GM18867 (cell line): ENCODE measurements around the gene SYTL1.

Experiments
- ATAC-seq: cut with Tn5 transposase; IDR thresholded peaks from one replicate; pipeline ENCODE4 v1.9.1; 2021; ENCODE audit warnings: mild to moderate bottlenecking, moderate library complexity; ENCODE audit not compliant: unreplicated experiment

SYTL1 gene

DNA sequence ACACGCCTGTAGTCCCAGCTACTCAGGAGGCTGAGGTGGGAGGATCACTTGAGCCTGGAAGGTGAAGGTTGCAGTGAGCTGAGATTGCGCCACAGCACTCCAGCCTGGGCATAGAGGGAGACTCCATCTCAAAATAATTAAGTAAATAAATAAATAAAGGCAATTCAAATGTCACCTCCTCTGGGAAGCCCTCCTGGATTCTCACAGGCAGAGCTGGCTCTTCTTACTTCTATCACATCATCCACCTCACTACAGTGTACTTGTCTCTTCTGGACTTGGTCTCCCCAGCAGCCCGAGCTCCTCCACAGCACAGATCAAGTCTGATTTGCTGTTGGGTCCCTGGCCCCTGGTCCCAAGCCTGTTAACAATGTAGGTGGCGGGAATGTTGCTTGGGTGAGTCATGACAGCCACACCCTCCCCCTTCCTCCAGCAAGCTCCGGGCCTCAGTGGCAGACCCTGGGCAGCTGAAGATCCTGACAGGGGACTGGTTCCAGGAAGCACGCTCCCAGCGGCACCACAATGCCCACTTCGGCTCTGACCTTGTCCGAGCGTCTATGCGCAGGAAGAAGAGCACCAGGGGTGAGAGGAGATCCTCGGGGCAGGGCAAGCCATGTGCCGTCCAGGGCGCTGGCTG, 5.3 kb downstream of the SYTL1 start:
- ATAC-seq = no peak

DNA sequence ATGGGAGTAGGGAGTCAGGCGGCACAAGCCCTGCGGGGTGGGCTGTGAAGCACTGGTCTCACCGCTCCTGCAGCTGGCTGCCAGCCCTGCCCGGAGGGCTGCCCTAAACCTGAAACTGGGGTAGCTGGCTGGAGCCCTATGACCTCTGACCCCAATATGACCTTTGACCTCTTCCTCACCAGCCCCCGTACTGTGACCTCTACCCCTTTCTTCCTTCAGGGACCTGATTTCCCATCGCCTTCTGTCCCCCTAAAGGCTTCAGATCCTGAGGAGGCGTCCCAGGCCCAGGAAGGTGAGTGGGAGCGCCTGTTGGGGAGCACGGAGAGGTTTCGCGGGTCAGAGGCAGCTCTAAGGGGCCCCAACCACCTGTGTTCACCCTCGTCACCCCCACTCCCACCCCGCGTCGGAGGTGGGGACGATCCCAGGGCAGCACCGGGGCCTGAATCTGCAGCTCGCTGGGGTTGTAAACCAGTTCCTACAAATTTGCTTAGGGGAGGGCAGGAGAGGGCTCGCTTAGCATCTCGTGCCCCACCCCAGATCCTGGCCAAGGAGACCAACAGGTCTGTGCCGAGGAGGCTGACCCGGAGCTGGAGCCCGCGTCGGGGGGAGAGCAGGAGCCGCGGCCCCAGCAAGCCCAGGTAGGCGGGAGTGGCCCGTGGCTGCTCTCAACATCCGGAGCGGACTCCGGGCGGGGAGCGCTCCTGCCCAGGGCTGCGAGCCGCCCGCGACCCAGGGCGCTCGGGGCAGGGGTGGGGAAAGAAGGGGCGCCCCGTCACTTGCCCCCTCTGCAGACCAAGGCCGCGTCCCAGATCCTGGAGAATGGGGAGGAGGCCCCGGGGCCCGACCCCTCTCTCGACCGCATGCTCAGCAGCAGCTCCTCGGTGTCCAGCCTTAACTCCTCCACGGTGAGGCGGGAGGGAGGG, 7.3 kb downstream of the SYTL1 start:
- ATAC-seq = peak; percentile 42

DNA sequence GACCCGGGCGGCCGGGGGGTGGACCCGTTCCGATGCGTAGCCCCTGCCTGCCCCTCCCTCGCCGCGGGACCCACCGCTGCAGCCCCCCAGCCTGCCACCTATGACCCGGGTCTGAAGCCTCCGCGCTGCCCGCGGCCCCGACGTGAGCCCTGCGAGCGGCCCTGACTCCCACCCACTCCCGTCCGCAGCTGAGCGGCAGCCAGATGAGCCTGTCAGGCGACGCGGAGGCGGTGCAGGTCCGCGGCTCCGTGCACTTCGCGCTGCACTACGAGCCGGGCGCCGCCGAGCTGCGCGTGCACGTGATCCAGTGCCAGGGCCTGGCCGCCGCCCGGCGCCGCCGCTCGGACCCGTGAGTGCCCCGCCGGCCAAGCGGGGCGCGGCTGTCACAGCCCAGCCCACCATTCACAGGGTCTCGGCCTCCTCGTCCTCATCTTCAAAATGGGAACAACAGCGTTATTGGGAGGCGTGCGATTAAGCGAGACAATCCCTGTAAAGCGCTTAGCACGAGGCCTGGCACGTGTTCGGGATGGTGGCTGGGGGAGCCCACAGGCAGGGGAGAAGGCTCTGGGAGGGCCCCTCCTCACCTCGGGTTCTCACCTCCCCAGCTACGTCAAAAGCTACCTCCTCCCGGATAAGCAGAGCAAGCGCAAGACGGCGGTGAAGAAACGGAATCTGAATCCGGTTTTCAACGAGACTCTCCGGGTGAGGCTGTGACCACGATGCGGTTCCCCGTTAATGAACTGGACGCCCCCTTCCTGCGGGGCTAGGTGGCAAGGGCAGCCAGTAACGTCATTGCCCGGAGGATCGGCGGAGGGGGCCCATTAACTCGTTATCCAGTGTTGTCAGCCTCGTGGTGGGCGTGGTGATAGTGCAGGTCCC, 8.2 kb downstream of the SYTL1 start:
- no peak for ATAC-seq

DNA sequence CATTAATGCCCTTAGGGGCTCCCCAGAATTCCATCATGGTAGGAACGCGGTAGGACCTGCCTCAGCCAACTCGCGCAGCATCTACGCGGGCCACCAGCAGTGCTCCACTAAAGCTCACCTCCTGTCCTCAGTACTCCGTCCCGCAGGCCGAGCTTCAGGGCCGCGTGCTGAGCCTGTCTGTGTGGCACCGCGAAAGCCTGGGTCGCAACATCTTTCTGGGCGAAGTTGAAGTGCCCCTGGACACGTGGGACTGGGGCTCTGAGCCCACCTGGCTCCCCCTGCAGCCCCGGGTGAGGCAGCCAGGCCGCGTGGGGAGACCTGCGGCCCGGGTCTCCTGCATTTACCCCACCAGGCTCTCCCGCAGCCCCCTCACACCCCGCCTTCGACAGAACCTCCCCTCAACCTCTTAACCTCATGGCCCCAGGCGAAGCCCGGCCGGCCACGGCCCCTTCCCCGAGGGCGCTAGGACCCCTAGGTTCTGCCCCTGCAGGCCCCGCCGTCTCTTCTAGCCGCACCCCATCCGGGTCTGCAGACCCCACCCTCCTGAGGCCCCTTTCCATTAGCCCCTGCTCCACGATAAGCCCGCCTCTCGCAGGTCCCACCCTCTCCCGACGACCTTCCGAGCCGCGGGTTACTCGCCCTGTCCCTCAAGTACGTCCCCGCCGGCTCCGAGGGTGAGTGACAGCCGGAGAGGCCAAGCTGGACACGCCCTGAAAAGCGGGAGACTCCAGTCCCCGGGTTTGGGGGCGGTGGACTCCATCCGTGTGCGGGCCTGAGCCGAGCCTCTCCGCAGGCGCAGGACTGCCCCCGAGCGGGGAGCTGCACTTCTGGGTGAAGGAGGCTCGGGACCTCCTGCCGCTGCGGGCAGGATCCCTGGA, 9.1 kb downstream of the SYTL1 start:
- ATAC-seq = no peak

DNA sequence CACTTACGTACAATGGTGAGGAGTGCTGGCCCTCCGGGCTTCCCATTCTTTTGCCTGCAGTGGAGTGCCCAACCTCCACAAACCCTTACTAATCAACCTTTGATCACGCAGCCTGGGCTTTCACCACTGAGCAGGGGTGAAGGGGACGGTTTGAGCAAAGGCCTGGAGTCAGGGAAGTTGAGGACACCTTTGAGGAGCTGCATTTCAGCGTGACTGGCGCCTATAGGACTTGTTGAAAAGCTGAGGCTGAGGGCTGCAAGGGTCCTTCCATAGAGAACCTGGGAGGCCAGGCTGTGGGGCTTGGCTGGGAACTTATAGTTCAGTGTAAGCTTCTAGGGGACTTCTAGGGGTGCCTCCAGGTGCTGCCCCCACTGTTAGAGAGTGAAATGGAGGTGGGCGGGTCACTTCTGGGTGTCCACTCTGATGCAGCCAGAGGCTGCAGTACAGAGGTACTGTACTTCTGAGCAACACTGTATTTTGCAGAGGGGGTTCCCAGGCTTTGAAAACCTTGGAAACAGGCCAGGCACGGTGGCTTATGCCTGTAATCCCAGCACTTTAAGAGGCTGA, 9.8 kb downstream of the SYTL1 start:
- ATAC-seq = no peak

DNA sequence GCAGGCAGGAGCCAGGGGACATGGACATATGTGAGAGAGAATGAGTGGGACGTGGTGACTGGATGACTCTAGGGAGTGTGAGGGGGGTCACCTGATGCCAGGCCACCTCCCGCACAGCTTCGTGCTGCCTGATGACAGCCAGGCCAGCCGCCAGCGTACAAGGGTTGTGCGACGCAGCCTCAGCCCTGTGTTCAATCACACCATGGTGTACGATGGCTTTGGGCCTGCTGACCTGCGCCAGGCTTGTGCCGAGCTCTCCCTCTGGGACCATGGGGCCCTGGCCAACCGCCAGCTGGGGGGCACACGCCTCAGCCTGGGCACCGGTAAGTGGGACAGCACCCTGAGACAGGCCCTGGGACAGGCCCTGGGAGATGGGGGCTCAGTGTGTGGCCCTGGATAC, 11.3 kb downstream of the SYTL1 start:
- ATAC-seq = no peak

DNA sequence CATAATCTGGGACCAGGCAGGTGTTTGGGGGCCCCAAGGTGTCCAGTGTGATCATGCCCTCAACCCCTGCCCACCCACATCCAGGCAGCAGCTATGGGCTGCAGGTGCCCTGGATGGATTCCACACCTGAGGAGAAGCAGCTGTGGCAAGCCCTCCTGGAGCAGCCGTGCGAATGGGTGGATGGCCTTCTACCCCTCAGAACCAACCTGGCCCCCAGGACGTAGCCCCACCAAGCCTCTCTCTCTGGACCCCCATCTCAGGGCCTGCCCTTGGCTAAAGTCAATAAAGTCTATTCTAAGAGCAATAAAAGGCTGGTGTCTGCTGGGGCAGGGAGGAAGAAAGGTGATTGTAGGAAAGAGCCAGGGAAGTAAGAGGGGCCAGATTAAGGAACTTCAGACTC, 11.8 kb downstream of the SYTL1 start:
- ATAC-seq = no peak

DNA sequence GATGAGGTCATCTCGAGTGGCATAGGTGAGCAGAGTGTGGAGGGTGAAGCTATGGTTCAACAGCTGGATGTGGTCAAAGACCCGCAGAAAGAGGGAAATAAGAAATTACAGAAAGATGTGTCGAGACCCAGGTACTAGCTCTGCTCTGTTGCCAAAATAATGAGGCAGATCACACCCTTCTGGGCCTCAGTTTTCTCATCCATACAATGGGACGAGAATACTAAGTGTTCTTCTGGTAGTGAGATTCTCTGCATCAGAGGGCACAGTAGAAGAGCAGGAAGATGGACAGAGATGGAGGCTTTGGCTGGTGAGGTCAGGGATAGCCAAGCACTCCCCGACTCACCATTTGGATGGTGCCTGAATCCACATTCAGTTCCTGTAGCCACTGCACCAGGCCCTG, 13.9 kb downstream of the SYTL1 start:
- no peak for ATAC-seq

DNA sequence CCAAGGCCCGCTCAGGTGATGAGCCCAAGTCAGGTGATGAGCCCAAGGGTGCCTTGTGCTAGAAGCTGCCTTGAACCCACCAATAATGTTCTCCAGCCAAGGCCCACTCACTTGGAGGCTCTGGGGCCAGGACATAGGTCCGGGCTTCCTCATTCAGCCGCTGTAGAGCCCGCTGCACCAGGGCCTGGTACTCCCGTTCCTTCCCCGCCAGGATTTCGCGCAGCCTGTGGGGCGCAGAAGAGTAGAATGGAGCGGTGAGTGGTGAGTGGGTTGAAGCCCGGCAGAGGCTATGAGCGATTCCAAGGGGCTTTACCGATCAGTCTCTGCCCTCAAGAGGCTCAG, 14.4 kb downstream of the SYTL1 start:
- ATAC-seq = no peak

DNA sequence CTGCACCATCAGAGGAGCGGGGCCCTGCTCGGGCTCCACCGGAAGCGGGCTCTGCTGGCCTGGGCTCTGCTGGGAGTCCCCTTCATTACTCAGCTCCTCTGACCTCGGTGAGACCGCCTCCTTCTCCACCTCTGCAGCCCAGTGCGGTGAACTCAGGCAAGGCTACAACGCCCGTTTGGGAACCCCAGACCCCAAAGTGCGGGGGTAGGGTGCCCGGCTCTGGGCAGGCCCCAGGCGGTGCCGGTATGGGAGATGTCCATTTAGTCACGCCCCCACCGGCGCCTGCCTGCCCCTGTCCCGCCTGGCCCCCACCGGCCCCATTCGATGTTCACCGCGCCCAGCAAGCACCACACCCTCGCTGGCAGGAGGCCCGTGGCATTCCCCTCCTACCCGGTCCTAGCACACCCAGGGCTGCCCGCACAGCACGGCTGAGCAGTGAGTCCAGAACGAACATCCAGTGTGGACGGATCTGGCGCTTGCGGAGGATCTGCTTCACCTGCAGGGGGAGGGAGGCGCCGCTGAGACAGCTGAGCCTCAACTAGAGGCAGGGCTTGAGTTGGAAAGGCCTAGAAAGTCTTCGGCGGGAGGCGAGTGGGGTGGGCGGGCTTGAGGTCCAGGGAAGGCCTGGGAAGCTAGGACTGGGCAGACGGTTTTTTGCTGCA, 14.9 kb downstream of the SYTL1 start:
- no peak for ATAC-seq

DNA sequence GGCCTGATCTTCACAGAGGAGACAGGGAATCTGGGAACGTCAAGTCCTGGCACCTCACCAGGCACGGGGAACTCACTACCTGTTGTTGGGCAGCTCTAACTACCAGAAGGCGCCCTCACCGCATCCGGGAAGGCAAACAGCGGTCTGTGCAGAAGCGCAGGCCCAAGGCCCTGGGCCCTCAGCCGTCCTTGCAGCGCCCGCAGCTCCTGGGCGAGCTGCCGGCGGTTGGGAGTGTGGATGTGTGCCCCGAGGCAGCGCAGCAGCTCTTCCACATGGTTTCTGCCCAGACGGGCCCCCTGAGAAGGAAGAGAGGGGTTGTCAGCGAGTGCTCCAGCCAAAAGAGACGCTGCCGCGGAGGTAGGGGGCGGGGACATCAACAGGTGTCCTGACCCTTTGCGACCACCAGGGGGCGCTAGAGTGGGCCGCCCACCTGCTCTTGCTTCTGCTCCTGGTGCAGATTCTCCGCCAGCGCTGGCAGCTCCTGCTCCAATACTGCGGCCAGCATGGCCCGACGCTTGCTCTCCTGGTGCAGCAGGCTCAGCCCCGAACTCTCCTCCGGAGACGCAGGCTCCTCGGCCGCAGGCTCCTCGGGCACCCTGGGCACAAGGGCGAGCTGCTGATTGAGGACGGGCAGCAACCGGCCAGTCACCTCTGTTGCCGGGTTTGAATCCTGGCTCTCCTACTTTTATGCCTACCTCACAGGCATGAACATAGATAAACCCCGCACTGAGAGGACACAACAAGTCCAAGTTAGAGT, 15.6 kb downstream of the SYTL1 start:
- ATAC-seq = peak; percentile 39

DNA sequence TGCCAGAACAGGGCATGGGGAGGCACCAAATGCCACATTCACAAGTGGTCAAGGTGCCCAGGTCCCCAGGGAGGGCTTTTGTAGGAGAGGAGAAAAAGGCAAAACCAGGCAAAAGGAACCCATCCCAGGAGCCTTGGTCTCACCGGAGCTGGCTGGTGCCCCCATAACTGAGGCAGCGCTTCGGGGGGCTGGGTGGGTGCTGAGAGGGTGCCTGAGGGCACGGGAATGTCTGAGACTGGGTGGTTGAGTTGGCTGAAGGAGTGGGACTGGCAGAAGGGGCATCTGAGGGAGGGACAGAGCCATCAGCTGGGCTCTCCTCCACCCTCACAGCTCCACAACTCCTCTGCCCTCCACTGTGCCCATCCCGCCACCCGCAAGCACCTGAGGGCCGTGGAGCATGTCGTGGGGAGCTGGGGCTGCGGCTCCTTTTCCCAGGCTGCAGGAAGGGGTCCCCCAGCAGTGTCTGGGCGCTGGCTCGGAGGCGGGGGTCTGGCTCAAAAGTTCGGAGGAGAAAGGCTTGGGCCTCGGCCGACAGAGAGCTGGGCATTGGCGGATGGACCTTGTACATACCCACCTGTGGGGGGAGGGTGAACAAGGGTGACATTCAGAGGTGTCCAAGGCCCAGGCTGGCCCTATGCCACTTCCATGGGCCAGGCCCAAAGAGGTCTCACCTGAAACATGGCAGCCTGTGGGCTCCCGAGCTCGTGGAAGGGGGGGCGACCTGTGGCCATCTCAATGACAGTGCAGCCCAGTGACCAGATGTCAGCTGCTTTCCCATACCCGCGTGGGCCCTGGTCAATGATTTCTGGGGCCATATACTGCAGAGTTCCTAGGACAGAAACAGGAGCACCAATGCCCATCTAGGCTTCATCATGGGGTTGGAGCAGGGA, 16.5 kb downstream of the SYTL1 start:
- no peak for ATAC-seq

DNA sequence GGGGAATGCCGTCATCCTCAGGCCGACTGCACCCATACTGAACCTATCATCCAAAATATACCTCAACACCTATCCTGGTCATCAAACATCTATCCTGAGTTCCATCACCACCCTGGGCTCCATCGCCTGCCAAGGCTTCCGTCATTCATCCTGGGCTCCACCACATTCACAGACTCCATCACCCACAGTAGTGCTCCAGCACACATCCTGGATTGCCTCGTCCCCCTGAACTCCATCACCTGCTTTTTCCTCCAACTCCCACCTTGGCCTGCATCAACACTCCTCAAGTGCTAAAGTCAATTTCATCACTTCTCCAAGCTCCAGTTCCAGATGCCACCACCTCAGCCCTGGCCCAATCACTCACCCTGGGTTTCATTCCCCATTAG, 17.1 kb downstream of the SYTL1 start:
- no peak for ATAC-seq

DNA sequence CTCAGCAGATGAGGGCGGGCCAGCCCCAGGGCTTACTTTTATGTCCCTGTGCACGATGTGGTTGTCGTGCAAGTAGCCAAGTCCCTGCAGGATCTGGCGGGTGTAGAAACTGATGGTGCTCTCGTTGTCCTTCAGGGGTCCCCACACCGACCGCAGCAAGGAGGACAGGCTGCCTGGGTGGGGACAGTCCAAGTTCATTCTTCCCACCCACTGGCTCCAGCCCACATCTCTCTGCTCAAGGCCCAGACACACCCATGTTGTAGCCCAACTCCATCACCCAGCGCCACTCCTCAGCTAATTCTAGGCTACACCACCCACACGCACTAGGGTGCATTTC, 18.0 kb downstream of the SYTL1 start:
- ATAC-seq = no peak

DNA sequence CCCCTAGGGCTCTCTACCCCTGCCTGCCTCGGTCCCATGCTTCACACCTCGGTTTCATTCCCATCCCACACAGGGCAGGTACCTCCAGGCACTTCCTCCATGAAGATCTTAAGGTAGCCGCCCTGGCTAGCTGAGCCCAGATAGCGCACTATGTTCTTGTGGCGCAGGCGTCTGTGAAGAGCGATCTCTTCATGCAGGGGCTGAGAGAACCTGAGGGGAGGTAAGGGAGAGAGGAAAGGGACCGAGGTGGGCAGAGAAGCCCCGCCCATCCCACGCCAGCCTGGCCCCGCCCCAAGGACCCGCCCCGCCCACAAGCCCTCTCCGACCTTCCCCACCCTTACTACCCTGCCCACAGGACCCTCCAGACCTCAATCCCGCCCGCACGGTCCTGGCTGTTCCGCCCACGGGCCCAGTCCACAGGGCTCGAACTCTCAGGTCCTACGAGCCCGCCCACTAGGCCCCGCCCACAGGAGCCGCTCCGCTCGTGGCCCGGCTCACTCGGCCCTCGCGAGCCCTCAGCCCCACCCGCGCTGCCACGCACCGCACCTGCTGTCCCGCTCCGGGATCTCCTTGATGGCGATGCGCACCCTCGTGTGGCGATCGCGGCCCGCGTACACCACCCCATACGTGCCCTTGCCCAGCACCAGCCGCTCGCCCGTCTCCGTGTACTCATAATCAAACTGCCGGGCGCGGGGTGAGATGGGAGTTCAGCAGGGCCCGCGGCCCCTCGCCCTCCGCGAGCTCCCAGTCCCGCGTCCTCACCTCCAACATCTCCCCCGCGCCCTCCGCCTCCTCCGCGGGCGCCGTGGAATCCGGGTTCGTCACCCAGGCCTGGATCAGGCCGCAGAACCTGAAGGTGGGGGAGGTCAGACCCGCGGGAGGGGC, 18.6 kb downstream of the SYTL1 start:
- no peak for ATAC-seq

DNA sequence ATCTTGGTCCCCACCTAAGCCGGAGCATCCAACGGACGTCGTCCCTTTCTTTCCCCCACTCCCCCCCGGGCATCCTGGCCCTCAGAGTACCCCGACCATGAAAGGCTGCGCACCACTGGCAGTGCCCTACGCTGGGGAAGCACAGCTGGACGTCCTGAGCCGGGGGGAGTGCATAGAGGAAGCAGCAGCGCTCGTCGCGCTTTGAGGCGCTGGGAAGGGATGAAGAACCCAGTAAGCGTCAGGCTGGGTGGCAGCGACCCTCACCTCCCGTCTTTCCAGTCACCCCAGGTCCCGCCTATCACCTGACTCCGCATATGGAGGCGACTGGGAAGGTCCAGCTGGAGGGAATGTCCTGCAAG, 19.2 kb downstream of the SYTL1 start:
- ATAC-seq = no peak

DNA sequence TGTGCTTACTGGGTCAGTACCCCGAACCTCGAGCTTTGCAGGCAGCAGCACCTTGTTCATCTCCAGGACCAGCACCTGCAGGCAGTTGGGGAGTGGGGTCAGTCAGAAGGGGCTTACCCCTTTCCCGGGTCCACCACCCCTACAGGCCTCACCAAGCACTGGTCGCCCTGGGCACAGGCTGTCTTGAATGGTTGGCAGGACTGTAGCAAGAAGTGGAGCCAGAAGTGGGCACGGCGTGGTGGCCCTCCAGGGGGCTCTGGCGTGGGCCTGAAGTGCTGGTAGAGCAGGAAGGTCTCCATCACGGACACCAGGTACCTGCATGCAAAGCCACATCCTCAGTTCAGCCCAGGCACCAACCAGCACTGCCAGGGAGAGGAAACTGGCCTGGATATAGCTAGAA, 19.7 kb downstream of the SYTL1 start:
- no peak for ATAC-seq
